Colonic mucosa (tissue), 4 donors: Measurements from ENCODE around the gene GPX1. TPM values are rescaled to one million over a fixed set of nuclear protein-coding genes. Genes with fewer than 3 reads are reported as not detected.
"Not testable (repeated sequence)": the region's sequence is repeated elsewhere in the genome, so short reads cannot be mapped to it uniquely, and the experiment has no call there.

Experiments used
- DNase-seq: peaks from one replicate; pipeline ENCODE4 v3.0.0-alpha.2; 2020
- H3K27ac ChIP-seq: fragments of 200-600 bp; one replicate; pipeline ENCODE4 v1.8.0; 2021
- H3K27me3 ChIP-seq: fragments of 200-600 bp; one replicate; pipeline ENCODE4 v1.8.0; 2021
- H3K36me3 ChIP-seq: fragments of 200-600 bp; one replicate; pipeline ENCODE4 v1.8.0; 2021
- H3K4me1 ChIP-seq: fragments of 200-600 bp; one replicate; pipeline ENCODE4 v1.8.0; 2021; ENCODE audit warnings: mild to moderate bottlenecking
- H3K4me3 ChIP-seq: fragments of 200-600 bp; one replicate; pipeline ENCODE4 v1.8.0; 2021
- H3K9ac ChIP-seq, 2 donors: one replicate each; pipeline ENCODE4 v1.7.0; 2013; ENCODE audit warnings: control low read depth in 2 of 2, low read depth in 2 of 2, low read length in 2 of 2
- H3K9me3 ChIP-seq: fragments of 200-600 bp; one replicate; pipeline ENCODE4 v1.8.0; 2021
- intact Hi-C: fragments of 100-400 bp; cut with DNase I; formaldehyde crosslinking; loops from one replicate; pipeline ENCODE4 v1.14.1; 2022
- total RNA-seq, 2 donors: library from RNA; stranded (reverse); fragmentation: NEBNext Ultra II Directional in 1 of 2; extraction: Animal tissue kit (Norgen Biotek cat#: 25700) in 1 of 2; gene quantifications; one replicate each; pipeline ENCODE4 v1.2.1, GENCODE V29; 2021
- TF ChIP-seq, protein P1 (sequence below): fragments of 200-600 bp; IDR thresholded peaks from one replicate; pipeline ENCODE4 v1.8.0; 2022; ENCODE audit warnings: antibody characterized with exemption, mild to moderate bottlenecking
- donor health status: healthy.
- donor health status: DM: no; HTN: no; CAD: no.
- donor health status: DM: no; HTN: no; CAD: no.

Gene GPX1
- total RNA-seq, 2 donors from 2014 or later = 131 to 235 TPM

DNA sequence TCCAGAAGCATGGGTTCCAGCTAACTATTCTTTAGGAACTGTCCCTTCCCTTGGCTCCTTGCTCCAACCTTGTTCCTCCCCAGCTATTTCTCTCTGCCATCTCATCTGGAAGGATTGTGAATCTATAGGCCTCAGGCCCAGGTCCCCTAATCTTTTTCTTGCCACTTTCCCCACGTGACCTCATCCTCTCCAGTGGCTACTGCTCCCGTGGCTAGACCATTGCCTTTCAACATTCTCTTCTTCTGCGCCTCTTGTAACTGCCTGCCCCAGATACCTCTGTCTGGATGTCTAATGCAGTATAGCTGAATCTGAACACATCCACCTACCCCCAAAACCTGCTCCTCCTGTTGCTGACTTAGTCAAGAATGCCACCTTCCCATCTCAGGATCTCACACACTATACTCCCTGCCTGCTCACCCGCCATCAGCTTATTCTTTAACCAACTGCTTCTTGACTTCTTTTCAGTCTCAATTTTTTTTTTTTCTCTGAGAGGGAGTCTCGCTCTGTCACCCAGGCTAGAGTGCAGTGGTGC, 5.2 kb downstream of the GPX1 start:
- intact Hi-C loops = no loop called here
- TF ChIP-seq, protein P1, sequence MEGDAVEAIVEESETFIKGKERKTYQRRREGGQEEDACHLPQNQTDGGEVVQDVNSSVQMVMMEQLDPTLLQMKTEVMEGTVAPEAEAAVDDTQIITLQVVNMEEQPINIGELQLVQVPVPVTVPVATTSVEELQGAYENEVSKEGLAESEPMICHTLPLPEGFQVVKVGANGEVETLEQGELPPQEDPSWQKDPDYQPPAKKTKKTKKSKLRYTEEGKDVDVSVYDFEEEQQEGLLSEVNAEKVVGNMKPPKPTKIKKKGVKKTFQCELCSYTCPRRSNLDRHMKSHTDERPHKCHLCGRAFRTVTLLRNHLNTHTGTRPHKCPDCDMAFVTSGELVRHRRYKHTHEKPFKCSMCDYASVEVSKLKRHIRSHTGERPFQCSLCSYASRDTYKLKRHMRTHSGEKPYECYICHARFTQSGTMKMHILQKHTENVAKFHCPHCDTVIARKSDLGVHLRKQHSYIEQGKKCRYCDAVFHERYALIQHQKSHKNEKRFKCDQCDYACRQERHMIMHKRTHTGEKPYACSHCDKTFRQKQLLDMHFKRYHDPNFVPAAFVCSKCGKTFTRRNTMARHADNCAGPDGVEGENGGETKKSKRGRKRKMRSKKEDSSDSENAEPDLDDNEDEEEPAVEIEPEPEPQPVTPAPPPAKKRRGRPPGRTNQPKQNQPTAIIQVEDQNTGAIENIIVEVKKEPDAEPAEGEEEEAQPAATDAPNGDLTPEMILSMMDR = no peak
- H3K4me1 ChIP-seq = no peaks in the 10 kb centered on the region

DNA sequence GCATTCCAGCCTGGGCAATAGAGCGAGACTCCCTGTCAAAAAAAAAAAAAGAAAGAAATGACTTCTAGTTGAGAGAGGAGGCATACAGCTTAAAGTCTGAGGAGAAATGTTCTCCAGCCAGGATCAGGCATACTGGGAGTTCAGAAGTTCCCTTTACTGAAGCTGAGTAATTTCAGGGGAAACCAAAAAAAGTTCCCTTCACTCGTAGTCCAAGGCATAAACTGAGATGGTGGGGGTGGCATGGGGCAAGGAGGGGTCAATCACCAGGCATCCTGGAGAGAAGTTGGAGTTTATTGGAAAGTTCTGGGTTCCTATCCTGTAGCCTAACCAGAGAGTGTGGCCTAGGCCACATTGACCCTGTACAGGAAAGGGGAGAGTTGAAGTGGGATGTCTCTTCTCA, 5.9 kb downstream of the GPX1 start:
- Histone ChIP-seq H3K4me1 (no peaks in the 10 kb centered on the region), H3K36me3 (no peaks in the 10 kb centered on the region), H3K9ac (no peak overlapping the region), H3K27me3 (no peaks in the 10 kb centered on the region), H3K9me3 (no peaks in the 10 kb centered on the region), H3K4me3 (no peak overlapping the region), H3K27ac (peak overlapping the region; percentile 63)
- intact Hi-C loops = no loop called here
- DNase-seq = no peak
- TF ChIP-seq, protein P1 = no peak

More for the DNA sequence above, 5.2 kb downstream of the GPX1 start:
- Histone ChIP-seq H3K4me3 (no peak overlapping the region), H3K36me3 (no peaks in the 10 kb centered on the region), H3K9ac (no peak overlapping the region), H3K9me3 (no peaks in the 10 kb centered on the region), H3K27ac (peak overlapping the region; percentile 63), H3K27me3 (no peaks in the 10 kb centered on the region)
- DNase-seq = no peak

DNA sequence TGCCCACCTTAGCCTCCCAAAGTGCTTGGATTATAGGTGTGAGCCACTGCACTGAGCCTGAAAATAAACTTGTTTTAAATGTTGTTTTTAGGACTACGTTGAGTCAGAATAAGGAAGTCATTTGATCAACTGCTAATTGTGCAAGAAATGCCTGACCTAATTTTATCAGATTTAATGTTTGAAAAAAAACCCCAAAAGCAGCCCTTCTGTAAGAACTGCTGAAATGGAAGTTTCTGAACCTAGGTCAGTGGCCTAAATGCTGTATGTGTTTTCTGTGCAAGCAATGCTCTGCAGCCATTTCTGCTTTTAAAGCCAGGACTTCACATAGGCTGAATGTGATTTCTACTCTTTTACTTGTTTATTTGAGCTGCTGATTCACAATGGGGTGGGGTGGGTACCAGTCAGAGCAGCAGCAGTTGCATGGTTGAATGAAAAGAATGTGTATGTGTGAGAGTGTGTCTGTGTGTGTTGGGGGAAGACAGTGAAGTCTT, 6.6 kb downstream of the GPX1 start:
- H3K9ac ChIP-seq = peak overlapping the region in 1 of 2 donors; percentile 46
- H3K27me3 ChIP-seq = no peaks in the 10 kb centered on the region
- TF ChIP-seq, protein P1 = no peak
- H3K27ac ChIP-seq = peak overlapping the region; percentile 63
- no peak overlapping the region for H3K4me3 ChIP-seq
- H3K36me3 ChIP-seq = no peaks in the 10 kb centered on the region
- DNase-seq = no peak
- intact Hi-C loops = no loop called here
- H3K9me3 ChIP-seq = no peaks in the 10 kb centered on the region
- peaks cover 5% of the 10 kb centered on the region for H3K4me1 ChIP-seq

DNA sequence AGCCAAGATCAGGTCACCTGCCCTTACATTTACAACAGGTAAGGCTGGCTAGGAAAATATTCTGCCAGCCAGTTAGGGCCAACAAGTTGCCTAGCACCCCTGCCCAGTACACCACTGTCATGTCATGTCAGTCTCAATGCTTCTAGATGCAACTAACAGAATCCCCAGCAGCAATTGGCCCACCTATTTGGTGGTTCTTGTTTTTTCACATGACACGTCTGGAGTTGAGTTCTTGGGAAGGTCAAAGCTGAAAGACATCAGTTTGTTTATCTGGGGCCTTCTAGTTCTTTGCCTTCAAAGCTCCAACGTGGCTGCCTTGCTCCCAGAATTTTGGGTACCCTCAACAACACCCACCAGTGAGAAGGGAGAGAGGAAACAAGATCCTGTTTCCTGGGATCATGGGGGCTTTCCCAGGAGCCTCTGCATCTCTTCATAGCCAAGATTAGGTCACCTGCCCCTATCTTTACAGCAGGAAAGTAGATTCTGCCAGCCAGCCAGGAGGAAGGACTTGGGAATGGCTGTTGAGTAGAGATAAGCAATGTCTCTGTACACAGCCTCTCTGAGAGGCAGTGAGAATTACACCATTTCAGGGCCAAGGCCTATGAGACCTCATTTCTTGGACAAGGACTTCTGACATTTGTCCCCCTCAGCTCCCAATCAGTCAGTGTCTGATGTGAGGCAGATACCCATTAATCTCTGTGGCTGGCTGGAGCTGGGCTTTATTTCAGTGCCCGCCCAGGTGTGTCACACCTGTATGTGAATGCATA, 8.6 kb downstream of the GPX1 start:
- no peak overlapping the region for H3K9ac ChIP-seq
- no peaks in the 10 kb centered on the region for H3K27me3 ChIP-seq
- H3K9me3 ChIP-seq = no peaks in the 10 kb centered on the region
- peaks cover 8% of the 10 kb centered on the region for H3K4me1 ChIP-seq
- no peak overlapping the region for H3K27ac ChIP-seq
- DNase-seq = no peak
- no peak overlapping the region for H3K4me3 ChIP-seq
- TF ChIP-seq, protein P1 = no peak
- intact Hi-C loops = no loop called here
- no peaks in the 10 kb centered on the region for H3K36me3 ChIP-seq

DNA sequence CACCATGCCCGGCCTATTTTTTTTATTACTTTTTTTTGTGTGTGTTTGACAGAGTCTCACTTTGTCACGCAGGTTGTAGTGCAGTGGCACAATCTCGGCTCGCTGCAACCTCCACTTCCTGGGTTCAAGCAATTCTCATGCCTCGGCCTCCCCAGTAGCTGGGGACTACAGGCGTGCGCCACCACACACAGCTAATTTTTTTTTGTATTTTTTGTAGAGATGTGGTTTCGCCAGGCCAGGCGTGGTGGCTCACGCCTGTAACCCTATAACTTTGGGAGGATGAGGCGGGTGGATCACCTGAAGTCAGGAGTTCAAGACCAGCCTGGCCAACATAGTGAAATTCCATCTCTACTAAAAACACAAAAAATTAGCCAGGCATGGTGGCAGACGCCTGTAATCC, 9.8 kb downstream of the GPX1 start:
- H3K4me1 ChIP-seq, H3K27ac ChIP-seq, H3K27me3 ChIP-seq, H3K9ac ChIP-seq, H3K36me3 ChIP-seq, H3K9me3 ChIP-seq, H3K4me3 ChIP-seq, DNase-seq, intact Hi-C loops: not testable (repeated sequence)

DNA sequence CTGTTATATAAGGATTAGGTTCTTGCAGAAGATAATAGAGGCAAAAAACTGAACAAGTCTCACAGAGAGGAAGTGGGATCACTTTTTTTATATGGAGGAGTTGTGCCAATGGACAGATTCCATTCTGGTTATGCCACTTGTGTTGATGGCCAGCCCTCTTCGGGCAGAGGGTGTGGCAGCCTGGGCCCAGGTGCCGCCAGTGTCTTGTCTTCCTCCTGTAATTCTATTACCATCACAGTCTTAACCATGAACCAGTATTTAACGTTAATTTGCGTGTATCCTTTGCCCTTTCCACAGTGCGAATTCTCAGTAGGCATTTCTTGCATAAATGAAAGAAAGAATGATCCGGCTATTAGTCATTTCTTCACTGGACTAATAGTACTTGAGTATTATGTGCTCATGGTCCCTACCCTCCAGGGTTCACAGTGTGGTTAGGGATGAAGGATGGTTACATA, 11.3 kb downstream of the GPX1 start:
- no peak for DNase-seq
- intact Hi-C loops = no loop called here

More for the DNA sequence above, 11.3 kb downstream of the GPX1 start:
- H3K4me1 ChIP-seq = peaks cover 8% of the 10 kb centered on the region
- no peak overlapping the region for H3K27ac ChIP-seq
- TF ChIP-seq, protein P1 = no peak
- H3K4me3 ChIP-seq = no peak overlapping the region
- H3K27me3 ChIP-seq = no peaks in the 10 kb centered on the region
- H3K36me3 ChIP-seq = no peaks in the 10 kb centered on the region
- no peaks in the 10 kb centered on the region for H3K9me3 ChIP-seq
- no peak overlapping the region for H3K9ac ChIP-seq
